Activated CD8-positive, alpha-beta T cell treated with anti-CD3 and anti-CD28 coated beads for 36 hours (primary cell): ENCODE data around the gene CALML3. TPM values are rescaled to one million over a fixed set of nuclear protein-coding genes. Genes with fewer than 3 reads are reported as not detected.

ENCODE experiments used
- ATAC-seq: fragments of 200-7000 bp; cut with Tn5 transposase; one replicate; pipeline ENCODE4 v1.10.0; 2021; ENCODE audit warnings: mild to moderate bottlenecking, moderate library complexity
- CTCF ChIA-PET: fragments of 350-600 bp; sonication (Branson Sonifier 250); formaldehyde crosslinking; loops from one replicate; lab custom pipeline; 2021; ENCODE audit warnings: antibody characterized with exemption; lab: Charles Lee
- POLR2A ChIA-PET: fragments of 350-600 bp; sonication (Branson Sonifier 250); formaldehyde crosslinking; loops from one replicate; lab custom pipeline; 2021; ENCODE audit warnings: antibody characterized with exemption; lab: Charles Lee
- DNase-seq: peaks from one replicate; pipeline ENCODE4 v3.0.0-alpha.2; 2020
- H3K27ac Mint-ChIP-seq: one replicate; pipeline ENCODE4 v1.8.0; 2021; ENCODE audit warnings: mild to moderate bottlenecking, mixed read lengths
- H3K27me3 Mint-ChIP-seq: one replicate; pipeline ENCODE4 v1.8.0; 2021; ENCODE audit warnings: mixed read lengths
- H3K36me3 Mint-ChIP-seq: one replicate; pipeline ENCODE4 v1.8.0; 2021; ENCODE audit warnings: low read depth, mixed read lengths
- H3K4me1 Mint-ChIP-seq: one replicate; pipeline ENCODE4 v1.8.0; 2021; ENCODE audit warnings: low read depth, mixed read lengths
- H3K4me3 Mint-ChIP-seq: one replicate; pipeline ENCODE4 v1.8.0; 2021; ENCODE audit warnings: mild to moderate bottlenecking, moderate library complexity, mixed read lengths
- H3K9me3 Mint-ChIP-seq: one replicate; pipeline ENCODE4 v1.8.0; 2021; ENCODE audit warnings: mixed read lengths
- CTCF ChIP-seq: fragments of 200-600 bp; IDR thresholded peaks from one replicate; pipeline ENCODE4 v1.8.0; 2022; ENCODE audit warnings: antibody characterized with exemption, mild to moderate bottlenecking
- intact Hi-C: fragments of 100-400 bp; cut with micrococcal nuclease; formaldehyde crosslinking; loops from one replicate; pipeline ENCODE4 v1.10.0; 2022
- total RNA-seq, 2 experiments: library from RNA; stranded (reverse); gene quantifications; one replicate each; pipeline ENCODE4 v1.2.3, GENCODE V29; 2021

Gene CALML3
- total RNA-seq, 2 experiments from 2014 or later: not detected

GRCh38 chr10:5492322-5492855 lies 32.4 kb upstream of the CALML3 start:
- CTCF ChIA-PET: no interaction called here
- intact Hi-C loops: no loop called here
- H3K4me3 Mint-ChIP-seq: no peak overlapping the region
- H3K27ac Mint-ChIP-seq: no peak overlapping the region
- peaks cover 5% of the 10 kb centered on the region for H3K4me1 Mint-ChIP-seq
- POLR2A ChIA-PET: no interaction called here
- peaks cover 7% of the 10 kb centered on the region for H3K9me3 Mint-ChIP-seq
- no peak for TF ChIP-seq CTCF
- H3K36me3 Mint-ChIP-seq: peaks cover 2% of the 10 kb centered on the region
- H3K27me3 Mint-ChIP-seq: no peaks in the 10 kb centered on the region
- no peak for ATAC-seq
- no peak for DNase-seq

DNA sequence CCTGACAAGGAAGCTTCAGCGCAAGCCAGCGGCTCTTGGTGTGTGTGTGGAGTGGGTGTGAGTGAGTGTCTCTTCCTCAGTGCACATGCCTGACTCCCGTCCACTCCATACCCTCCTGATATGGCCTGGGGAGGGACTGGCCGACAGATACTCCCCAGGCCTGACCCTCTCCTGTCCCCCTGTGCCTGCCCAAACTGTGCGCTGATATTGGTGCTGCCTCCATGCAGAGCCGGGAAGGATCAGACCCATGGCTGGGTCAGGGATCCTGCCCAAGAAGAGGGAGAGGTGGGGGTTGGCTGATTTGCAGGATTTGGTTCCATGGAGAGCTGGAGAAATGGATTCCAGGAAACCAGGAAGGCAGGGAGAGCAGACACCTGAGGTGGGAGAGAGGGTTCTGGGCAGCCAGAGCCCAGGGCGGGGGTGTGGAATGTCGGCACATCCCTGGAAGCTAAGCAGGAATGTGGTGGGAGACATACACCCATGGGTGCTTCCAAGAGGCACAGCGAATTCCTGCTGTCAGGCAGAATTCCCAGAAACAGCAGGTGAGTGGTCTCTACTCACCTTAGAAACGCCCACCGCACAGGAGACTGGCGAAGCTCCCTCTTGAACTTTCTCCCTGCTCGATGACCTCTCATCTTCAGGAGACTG lies 31.7 kb upstream of the CALML3 start:
- intact Hi-C loops: no loop called here
- POLR2A ChIA-PET: no interaction called here
- DNase-seq: no peak
- Mint-ChIP-seq H3K27ac (no peak overlapping the region), H3K4me3 (no peak overlapping the region), H3K27me3 (no peaks in the 10 kb centered on the region), H3K36me3 (peaks cover 2% of the 10 kb centered on the region), H3K9me3 (peaks cover 7% of the 10 kb centered on the region), H3K4me1 (peaks cover 5% of the 10 kb centered on the region)
- CTCF ChIA-PET: no interaction called here
- TF ChIP-seq CTCF: no peak
- ATAC-seq: no peak

DNA sequence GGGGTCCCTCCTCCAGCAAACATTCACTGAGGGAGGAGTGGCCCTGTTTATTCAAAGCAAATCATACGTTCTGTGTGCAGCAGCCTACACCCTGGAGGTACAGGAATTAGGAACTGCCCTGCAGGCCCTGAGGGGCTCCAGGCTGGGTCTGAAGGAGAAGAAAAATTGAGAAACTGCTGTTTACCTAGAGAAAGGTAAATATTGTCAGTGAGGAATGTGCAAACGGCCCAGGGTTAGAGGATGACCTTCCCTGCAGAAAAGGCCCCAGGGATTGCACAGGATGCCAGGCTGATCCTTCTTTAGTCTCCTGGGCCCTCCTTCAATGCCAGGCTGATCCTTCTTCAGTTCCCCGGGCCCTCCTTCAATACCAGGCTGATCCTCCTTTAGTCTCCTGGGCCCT lies 31.1 kb upstream of the CALML3 start:
- intact Hi-C loops: no loop called here
- no peak for TF ChIP-seq CTCF
- H3K27me3 Mint-ChIP-seq: no peaks in the 10 kb centered on the region
- H3K4me1 Mint-ChIP-seq: peaks cover 5% of the 10 kb centered on the region
- ChIA-PET CTCF (no interaction called here), POLR2A (no interaction called here)
- peaks cover 2% of the 10 kb centered on the region for H3K36me3 Mint-ChIP-seq
- H3K9me3 Mint-ChIP-seq: peaks cover 7% of the 10 kb centered on the region
- no peak overlapping the region for H3K4me3 Mint-ChIP-seq
- H3K27ac Mint-ChIP-seq: no peak overlapping the region
- ATAC-seq (no peak), DNase-seq (no peak)

- ATAC-seq (no peak), DNase-seq (no peak)
- Mint-ChIP-seq H3K4me3 (no peak overlapping the region), H3K27me3 (no peaks in the 10 kb centered on the region), H3K9me3 (peaks cover 7% of the 10 kb centered on the region), H3K4me1 (peaks cover 5% of the 10 kb centered on the region), H3K36me3 (peaks cover 2% of the 10 kb centered on the region), H3K27ac (no peak overlapping the region)
- no peak for TF ChIP-seq CTCF
- intact Hi-C loops: no loop called here
- CTCF ChIA-PET: interaction anchor here (0.8 kb wide), 1 partner anchor 128 kb away, joined by 3 read pairs; no protein-coding TSS in a partner anchor
- POLR2A ChIA-PET: no interaction called here
Observed at GRCh38 chr10:5494611-5495010, 30.1 kb upstream of the CALML3 start.
